HepG2 (cell line): ENCODE results near the gene TMEM258. TPM values are rescaled to one million over a fixed set of nuclear protein-coding genes. Genes with fewer than 3 reads are reported as not detected.

Experiments used
- ATAC-seq: fragments of 200-7000 bp; cut with Tn5 transposase; 3 replicates; pipeline ENCODE4 v1.9.1; 2020; ENCODE audit warnings: mild to moderate bottlenecking, moderate library complexity
- BruUV-seq: library from RNA; stranded (reverse); fragments of 400-500 nt; replicated peaks from 2 replicates; lab custom pipeline; 2021; lab: Mats Ljungman, UMichigan
- CTCF ChIA-PET: fragments of 300-600 bp; formaldehyde crosslinking; extraction: SDS; loops from one replicate; lab custom pipeline; 2021; ENCODE audit warnings: low total read pairs, inconsistent platforms, low intra/inter-chr PET ratio; lab: Yijun Ruan, JAX
- POLR2A ChIA-PET: fragments of 350-600 bp; sonication (Branson Sonifier 250); formaldehyde crosslinking; loops from one replicate; lab custom pipeline; 2020; ENCODE audit warnings: antibody characterized with exemption, inconsistent platforms; lab: Yijun Ruan, JAX
- DNase-seq: peaks from one replicate; pipeline ENCODE4 v3.0.0-alpha.2; 2015; ENCODE audit warnings: low spot score
- FAIRE-seq: peaks from 3 replicates; lab custom pipeline; 2011; peaks lifted over from hg19 to GRCh38; lab: Jason Lieb, UNC
- H2AFZ ChIP-seq: one replicate; pipeline ENCODE4 v1.6.1; 2011; ENCODE audit warnings: low read length, inconsistent platforms
- H3K27ac ChIP-seq: fragments of 300-600 bp; 3 replicates; pipeline ENCODE4 v1.8.0; 2011; ENCODE audit warnings: mixed run types, mild to moderate bottlenecking, mixed read lengths, low read length, inconsistent platforms; ENCODE audit not compliant: insufficient read depth; ENCODE audit errors: extremely low read length
- H3K27me3 ChIP-seq, 2 experiments: fragments of 200-600 bp in 1 of 2; 2 replicates in 1 of 2; 3 replicates in 1 of 2; pipeline versions ENCODE4 v1.6.0 to v1.8.0; 2011; ENCODE audit warnings: low read length in 2 of 2, mild to moderate bottlenecking in 2 of 2, moderate library complexity in 2 of 2, inconsistent platforms in 1 of 2; ENCODE audit not compliant: insufficient read depth in 2 of 2, control insufficient read depth in 1 of 2
- H3K36me3 ChIP-seq, 2 experiments: fragments of 200-600 bp in 1 of 2; replicated peaks in 1 of 2; 2 replicates in 1 of 2; 3 replicates in 1 of 2; pipeline versions ENCODE4 v1.5.1 to v1.8.0; 2011; ENCODE audit warnings: low read length in 2 of 2, inconsistent platforms in 1 of 2; ENCODE audit not compliant: insufficient read depth in 2 of 2, control insufficient read depth in 1 of 2
- H3K4me1 ChIP-seq: 2 replicates; pipeline ENCODE4 v1.5.1; 2012; ENCODE audit warnings: low read length, inconsistent platforms; ENCODE audit not compliant: insufficient read depth
- H3K4me2 ChIP-seq: 2 replicates; pipeline ENCODE4 v1.6.0; 2011; ENCODE audit warnings: low read depth, low read length, inconsistent platforms
- H3K4me3 ChIP-seq, 3 experiments: fragments of 200-600 bp in 1 of 3; sonication (generic), shearing (Covaris generic) in 1 of 3; replicated peaks in 1 of 3; 2 replicates each; pipeline ENCODE4 v1.5.1; 2011 to 2016; ENCODE audit warnings: low read length in 3 of 3, inconsistent platforms in 2 of 3, low read depth in 2 of 3, mild to moderate bottlenecking in 2 of 3, control low read depth in 1 of 3, mixed read lengths in 1 of 3; ENCODE audit not compliant: insufficient read depth in 1 of 3
- H3K79me2 ChIP-seq: one replicate; pipeline ENCODE4 v1.6.1; 2011; ENCODE audit warnings: low read length, inconsistent platforms; ENCODE audit not compliant: insufficient read depth
- H3K9ac ChIP-seq: 2 replicates; pipeline ENCODE4 v1.6.0; 2011; ENCODE audit warnings: mild to moderate bottlenecking, low read depth, low read length, inconsistent platforms; ENCODE audit not compliant: insufficient read depth
- H3K9me3 ChIP-seq: 2 replicates; pipeline ENCODE4 v1.5.1; 2012; ENCODE audit warnings: mild to moderate bottlenecking, low read length
- H4K20me1 ChIP-seq: 2 replicates; pipeline ENCODE4 v1.6.0; 2011; ENCODE audit warnings: inconsistent platforms, mild to moderate bottlenecking, low read length, moderate library complexity; ENCODE audit not compliant: insufficient read depth
- GZF1 ChIP-seq: sonication (generic); formaldehyde crosslinking; IDR thresholded peaks from 2 replicates; pipeline ENCODE4 v1.5.1; 2020; ENCODE audit warnings: mild to moderate bottlenecking, missing genetic modification reagents
- KMT2B ChIP-seq: IDR thresholded peaks from 2 replicates; pipeline ENCODE4 v1.6.1; 2016; ENCODE audit warnings: missing genetic modification reagents, missing compliant biosample characterization
- MTA3 ChIP-seq: sonication (generic); formaldehyde crosslinking; IDR thresholded peaks from 2 replicates; pipeline ENCODE4 v1.4.0; 2020; ENCODE audit warnings: missing genetic modification reagents
- NFATC3 ChIP-seq: sonication (generic); formaldehyde crosslinking; IDR thresholded peaks from 2 replicates; pipeline ENCODE4 v1.5.1; 2020; ENCODE audit warnings: mild to moderate bottlenecking, missing genetic modification reagents
- PRPF4 ChIP-seq: fragments of 200-400 bp; formaldehyde crosslinking; IDR thresholded peaks from 2 replicates; pipeline ENCODE4 v1.6.1; 2016; ENCODE audit warnings: low read length, low read depth; ENCODE audit not compliant: poor library complexity, severe bottlenecking
- RNF2 ChIP-seq: fragments of 450-650 bp; conservative IDR thresholded peaks from 2 replicates; pipeline ENCODE4 v1.6.1; 2016; ENCODE audit warnings: low read depth
- TOE1 ChIP-seq: sonication (generic); formaldehyde crosslinking; IDR thresholded peaks from 2 replicates; pipeline ENCODE4 v1.4.0; 2020; ENCODE audit warnings: mild to moderate bottlenecking, missing genetic modification reagents
- ZNF589 ChIP-seq: sonication (generic); formaldehyde crosslinking; conservative IDR thresholded peaks from 2 replicates; pipeline ENCODE4 v1.8.0; 2022; ENCODE audit warnings: mild to moderate bottlenecking, moderate library complexity, missing genetic modification reagents
- WGBS: methylation state at CpG from one replicate; pipeline ENCODE4 v1.1.6; 2017; ENCODE audit warnings: low lambda C conversion rate; 5-methylcytosine and 5-hydroxymethylcytosine counted together
- in situ Hi-C: cut with HindIII; loops from 2 replicates; pipeline ENCODE4 v1.10.0; 2017; ENCODE audit warnings: low pct_unique_long_range_greater_than_20kb; ENCODE audit not compliant: extremely low pct_ligation_motif_present
- intact Hi-C: fragments of 100-400 bp; cut with micrococcal nuclease; formaldehyde crosslinking; loops from one replicate; pipeline ENCODE4 v1.10.0; 2022; ENCODE audit not compliant: unreplicated experiment
- polyA plus RNA-seq, 8 experiments: library from polyadenylated mRNA; depleted of rRNA in 3 of 8; stranded (reverse) in 7 of 8; unstranded in 1 of 8; fragments of >200 nt; fragmentation: Illumina TruSeq in 4 of 8; extraction: Trizol in 4 of 8; gene quantifications; 2 replicates each; pipeline versions ENCODE4 v1.2.1 to v1.2.3, GENCODE V29; 2011 to 2016; ENCODE audit warnings: low read depth in 4 of 8, missing spikeins in 1 of 8, mixed read lengths in 1 of 8; ENCODE audit not compliant: insufficient read depth in 1 of 8
- total RNA-seq, 5 experiments: library from RNA; depleted of rRNA; stranded (reverse); fragments of >200 nt; fragmentation: Illumina TruSeq; extraction: Trizol; gene quantifications; 2 replicates each; pipeline ENCODE4 v1.2.3, GENCODE V29; 2016; ENCODE audit warnings: low read depth in 1 of 5
- TF ChIP-seq, protein P1 (sequence below): sonication (generic); formaldehyde crosslinking; IDR thresholded peaks from 2 replicates; pipeline ENCODE4 v1.4.0; 2020; ENCODE audit warnings: missing genetic modification reagents, low read depth, mild to moderate bottlenecking, borderline replicate concordance
- TF ChIP-seq, protein P2 (sequence below): sonication (generic); formaldehyde crosslinking; conservative IDR thresholded peaks from 2 replicates; pipeline ENCODE4 v1.4.0; 2020; ENCODE audit warnings: missing genetic modification reagents

TMEM258 gene
- total and polyA plus RNA-seq, 2 of the 13 experiments (the other 11 are each of a cell fraction or from before 2014, with no cell fraction given): 175 to 424 TPM

DNA sequence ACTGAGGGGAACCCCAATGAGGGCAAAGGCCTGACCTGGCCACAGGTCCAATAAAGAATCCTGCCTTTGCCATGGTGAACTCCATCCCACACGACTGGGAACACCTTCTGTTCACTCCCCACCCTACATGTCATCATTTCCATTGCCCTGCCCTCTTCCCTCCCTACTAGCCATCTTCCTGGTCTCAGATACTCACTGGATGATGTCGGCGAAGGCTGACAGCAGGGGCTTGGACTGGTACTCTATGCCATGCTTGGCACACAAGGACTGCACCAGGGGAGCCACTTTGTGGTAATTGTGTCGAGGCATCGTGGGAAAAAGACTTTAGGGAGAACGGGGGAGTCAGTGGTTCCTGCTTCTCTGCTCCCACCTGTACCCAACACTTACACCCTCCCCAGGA, 10.2 kb upstream of the TMEM258 start:
- H3K36me3 ChIP-seq: peaks cover 25 to 57% of the 10 kb centered on the region in 2 experiments

More for the DNA sequence above, 10.2 kb upstream of the TMEM258 start:
- DNase-seq (no peak), ATAC-seq (no peak; the same call in 1 of the 3 replicates), FAIRE-seq (no peak)
- Histone ChIP-seq H3K4me1 (peaks cover 7% of the 10 kb centered on the region), H3K4me3 (no peak overlapping the region), H3K9ac (no peak overlapping the region), H4K20me1 (no peaks in the 10 kb centered on the region), H3K9me3 (no peaks in the 10 kb centered on the region), H3K27ac (no peak overlapping the region), H3K4me2 (no peak overlapping the region), H2AFZ (no peak overlapping the region), H3K79me2 (peaks cover 1% of the 10 kb centered on the region), H3K27me3 (no peaks in the 10 kb centered on the region; a peak in 1 of 5 replicates)
- TF ChIP-seq RNF2 (no peak), TOE1 (CRISPR knock-in tag) (no peak), KMT2B (CRISPR knock-in tag) (no peak), PRPF4 (no peak), NFATC3 (no peak), MTA3 (CRISPR knock-in tag) (no peak), GZF1 (CRISPR knock-in tag) (no peak), ZNF589 (CRISPR knock-in tag) (no peak)
- TF ChIP-seq, protein P1, sequence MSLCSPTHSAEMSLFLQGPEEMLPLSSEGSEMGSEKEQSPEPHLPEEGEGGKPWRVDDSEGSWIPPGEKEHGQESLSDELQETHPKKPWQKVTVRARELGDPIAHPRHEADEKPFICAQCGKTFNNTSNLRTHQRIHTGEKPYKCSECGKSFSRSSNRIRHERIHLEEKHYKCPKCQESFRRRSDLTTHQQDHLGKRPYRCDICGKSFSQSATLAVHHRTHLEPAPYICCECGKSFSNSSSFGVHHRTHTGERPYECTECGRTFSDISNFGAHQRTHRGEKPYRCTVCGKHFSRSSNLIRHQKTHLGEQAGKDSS (CRISPR knock-in tag): no peak
- TF ChIP-seq, protein P2, sequence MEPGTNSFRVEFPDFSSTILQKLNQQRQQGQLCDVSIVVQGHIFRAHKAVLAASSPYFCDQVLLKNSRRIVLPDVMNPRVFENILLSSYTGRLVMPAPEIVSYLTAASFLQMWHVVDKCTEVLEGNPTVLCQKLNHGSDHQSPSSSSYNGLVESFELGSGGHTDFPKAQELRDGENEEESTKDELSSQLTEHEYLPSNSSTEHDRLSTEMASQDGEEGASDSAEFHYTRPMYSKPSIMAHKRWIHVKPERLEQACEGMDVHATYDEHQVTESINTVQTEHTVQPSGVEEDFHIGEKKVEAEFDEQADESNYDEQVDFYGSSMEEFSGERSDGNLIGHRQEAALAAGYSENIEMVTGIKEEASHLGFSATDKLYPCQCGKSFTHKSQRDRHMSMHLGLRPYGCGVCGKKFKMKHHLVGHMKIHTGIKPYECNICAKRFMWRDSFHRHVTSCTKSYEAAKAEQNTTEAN: no peak
- POLR2A ChIA-PET: no interaction called here
- intact Hi-C loops (no loop called here), in situ Hi-C loops (no loop called here)
- BruUV-seq: no TSS peak
- WGBS: 95% methylated on average over 6 of the region's 6 CpGs
- CTCF ChIA-PET: no interaction called here
